Muscle layer of duodenum (tissue), 2 donors: ENCODE data around the gene LRRC37A2.
"Not testable (repeated sequence)": the region's sequence is repeated elsewhere in the genome, so short reads cannot be mapped to it uniquely, and the experiment has no call there.

Experiments
- H3K27ac ChIP-seq: one replicate; pipeline ENCODE4 v1.7.0; 2013; ENCODE audit warnings: mild to moderate bottlenecking, low read length
- H3K27me3 ChIP-seq: one replicate; pipeline ENCODE4 v1.7.0; 2013; ENCODE audit warnings: low read depth, mild to moderate bottlenecking, control low read depth, low read length
- H3K36me3 ChIP-seq, 2 donors: one replicate each; pipeline ENCODE4 v1.7.0; 2013; ENCODE audit warnings: low read length in 2 of 2, control low read depth in 1 of 2, mild to moderate bottlenecking in 1 of 2; ENCODE audit not compliant: insufficient read depth in 2 of 2, control insufficient read depth in 1 of 2
- H3K4me1 ChIP-seq, 2 donors: one replicate each; pipeline ENCODE4 v1.7.0; 2013; ENCODE audit warnings: low read length in 2 of 2, mild to moderate bottlenecking in 2 of 2, control low read depth in 1 of 2, moderate library complexity in 1 of 2; ENCODE audit not compliant: insufficient read depth in 2 of 2, control insufficient read depth in 1 of 2
- H3K4me3 ChIP-seq, 2 donors: one replicate each; pipeline ENCODE4 v1.7.0; 2013; ENCODE audit warnings: low read length in 2 of 2, low read depth in 1 of 2, mild to moderate bottlenecking in 1 of 2
- H3K9me3 ChIP-seq, 2 donors: one replicate each; pipeline ENCODE4 v1.7.0; 2013; ENCODE audit warnings: low read length in 2 of 2, control low read depth in 1 of 2, mild to moderate bottlenecking in 1 of 2; ENCODE audit not compliant: control insufficient read depth in 1 of 2
- donor health status: healthy.

LRRC37A2 gene

DNA sequence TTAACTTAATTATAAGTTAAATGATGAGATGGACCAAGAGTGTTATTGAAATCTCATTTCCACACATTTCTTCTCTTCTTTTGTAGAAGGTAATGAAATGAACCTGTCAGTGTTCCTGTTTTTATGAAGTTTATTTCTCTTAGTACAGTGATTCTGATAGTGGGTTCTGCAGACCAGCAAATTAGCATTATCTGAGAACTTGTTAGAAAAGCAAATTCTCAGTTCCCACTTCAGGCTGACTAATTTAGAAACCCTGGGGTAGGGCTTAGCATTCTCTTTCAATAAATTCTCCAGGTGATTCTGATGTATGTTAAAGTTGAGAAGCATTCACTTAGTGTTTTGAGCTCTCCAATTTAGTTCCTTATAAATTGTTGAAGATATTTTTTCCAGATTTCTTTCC, 90.9 kb downstream of the LRRC37A2 start:
- not testable (repeated sequence) for H3K4me1 ChIP-seq, H3K36me3 ChIP-seq, H3K9me3 ChIP-seq, H3K27me3 ChIP-seq, H3K4me3 ChIP-seq, H3K27ac ChIP-seq
